ENCODE measurements around the gene KLHL29. TPM values are rescaled to one million over a fixed set of nuclear protein-coding genes. Genes with fewer than 3 reads are reported as not detected.

The KLHL29 gene
- total and polyA plus RNA-seq, 7 experiments from 2014 or later: 0.59 to 6.5 (median 5.6) TPM

- intact Hi-C loops (cut with micrococcal nuclease): no loop called here
- POLR2A ChIA-PET: no interaction called here
- Histone ChIP-seq H3K4me1 (ENCODE audit: control insufficient read depth in 2 of 2, insufficient read depth in 2 of 2, low read length in 2 of 2) (no peaks in the 10 kb centered on the region), H3K4me3 (ENCODE audit: low read length) (no peak overlapping the region), H3K9me3 (ENCODE audit: control insufficient read depth in 2 of 3, low read length in 3 of 3) (no peaks in the 10 kb centered on the region), H3K27me3 (ENCODE audit: control insufficient read depth in 2 of 2, insufficient read depth in 2 of 2, low read length in 2 of 2) (no peaks in the 10 kb centered on the region), H3K27ac (ENCODE audit: low read depth, low read length) (no peak overlapping the region), H3K36me3 (ENCODE audit: control insufficient read depth in 2 of 3, insufficient read depth in 3 of 3, low read length in 3 of 3) (no peaks in the 10 kb centered on the region)
- peaks cover 0 to 10% (median 0%) of the 10 kb centered on the region in 7 donors for H3K4me1 Mint-ChIP-seq
- CTCF ChIA-PET: no interaction called here
- peaks cover 0 to 17% (median 7%) of the 10 kb centered on the region in 5 donors for H3K27me3 Mint-ChIP-seq
- no peak overlapping the region for H3K27ac Mint-ChIP-seq
- no peak for DNase-seq
- peaks cover 0 to 4% (median 0%) of the 10 kb centered on the region in 5 donors for H3K36me3 Mint-ChIP-seq
- peaks cover 0 to 3% (median 0%) of the 10 kb centered on the region in 11 donors for H3K9me3 Mint-ChIP-seq
- no peak for ATAC-seq
- H3K4me3 Mint-ChIP-seq: no peak overlapping the region
Observed at GRCh38 chr2:23478087-23478932, 93.3 kb downstream of the KLHL29 start.

- Mint-ChIP-seq H3K4me1 (peaks cover 0 to 15% (median 0%) of the 10 kb centered on the region in 7 donors), H3K36me3 (peaks cover 0 to 4% (median 0%) of the 10 kb centered on the region in 5 donors), H3K4me3 (no peak overlapping the region), H3K27ac (no peak overlapping the region), H3K27me3 (peaks cover 0 to 12% (median 9%) of the 10 kb centered on the region in 5 donors), H3K9me3 (no peaks in the 10 kb centered on the region)
- POLR2A ChIA-PET: no interaction called here
- no peak for DNase-seq
- intact Hi-C loops (cut with micrococcal nuclease): no loop called here
- no peak for ATAC-seq
- Histone ChIP-seq H3K4me1 (ENCODE audit: control insufficient read depth in 2 of 2, insufficient read depth in 2 of 2, low read length in 2 of 2) (no peaks in the 10 kb centered on the region), H3K27me3 (ENCODE audit: control insufficient read depth in 2 of 2, insufficient read depth in 2 of 2, low read length in 2 of 2) (no peaks in the 10 kb centered on the region), H3K36me3 (ENCODE audit: control insufficient read depth in 2 of 3, insufficient read depth in 3 of 3, low read length in 3 of 3) (no peaks in the 10 kb centered on the region), H3K4me3 (ENCODE audit: low read length) (no peak overlapping the region), H3K27ac (ENCODE audit: low read depth, low read length) (no peak overlapping the region), H3K9me3 (ENCODE audit: control insufficient read depth in 2 of 3, low read length in 3 of 3) (no peaks in the 10 kb centered on the region)
- CTCF ChIA-PET: no interaction called here
Observed at GRCh38 chr2:23478933-23479683, 94.1 kb downstream of the KLHL29 start.

- Histone ChIP-seq H3K27me3 (ENCODE audit: control insufficient read depth in 2 of 2, insufficient read depth in 2 of 2, low read length in 2 of 2) (no peaks in the 10 kb centered on the region), H3K9me3 (ENCODE audit: control insufficient read depth in 2 of 3, low read length in 3 of 3) (no peaks in the 10 kb centered on the region), H3K27ac (ENCODE audit: low read depth, low read length) (no peak overlapping the region), H3K4me1 (ENCODE audit: control insufficient read depth in 2 of 2, insufficient read depth in 2 of 2, low read length in 2 of 2) (no peaks in the 10 kb centered on the region), H3K36me3 (ENCODE audit: control insufficient read depth in 2 of 3, insufficient read depth in 3 of 3, low read length in 3 of 3) (no peaks in the 10 kb centered on the region), H3K4me3 (ENCODE audit: low read length) (no peak overlapping the region)
- ATAC-seq (no peak), DNase-seq (no peak)
- Mint-ChIP-seq H3K27ac (peak overlapping the region in 1 of 9 donors; percentile 63), H3K36me3 (peaks cover 0 to 7% (median 1%) of the 10 kb centered on the region in 5 donors), H3K27me3 (peaks cover 0 to 17% (median 10%) of the 10 kb centered on the region in 5 donors), H3K9me3 (peaks cover 0 to 4% (median 0%) of the 10 kb centered on the region in 11 donors), H3K4me1 (peaks cover 0 to 14% (median 0%) of the 10 kb centered on the region in 7 donors), H3K4me3 (no peak overlapping the region)
- CTCF ChIA-PET: no interaction called here
- intact Hi-C loops (cut with micrococcal nuclease): no loop called here
- POLR2A ChIA-PET: no interaction called here
Observed at GRCh38 chr2:23480957-23481797, 96.2 kb downstream of the KLHL29 start.

GRCh38 chr2:23482188-23482587 is 97.2 kb downstream of the KLHL29 start:
- H3K9me3 Mint-ChIP-seq: peaks cover 0 to 4% (median 0%) of the 10 kb centered on the region in 11 donors
- peaks cover 0 to 17% (median 12%) of the 10 kb centered on the region in 5 donors for H3K27me3 Mint-ChIP-seq
- no peaks in the 10 kb centered on the region for H3K4me1 ChIP-seq (ENCODE audit: control insufficient read depth in 2 of 2, insufficient read depth in 2 of 2, low read length in 2 of 2)
- H3K27ac ChIP-seq (ENCODE audit: low read depth, low read length): no peak overlapping the region
- DNase-seq (no peak), ATAC-seq (no peak)
- no peaks in the 10 kb centered on the region for H3K36me3 ChIP-seq (ENCODE audit: control insufficient read depth in 2 of 3, insufficient read depth in 3 of 3, low read length in 3 of 3)
- peaks cover 0 to 17% (median 0%) of the 10 kb centered on the region in 7 donors for H3K4me1 Mint-ChIP-seq
- ChIA-PET POLR2A (no interaction called here), CTCF (no interaction called here)
- no peaks in the 10 kb centered on the region for H3K27me3 ChIP-seq (ENCODE audit: control insufficient read depth in 2 of 2, insufficient read depth in 2 of 2, low read length in 2 of 2)
- H3K36me3 Mint-ChIP-seq: peaks cover 0 to 7% (median 1%) of the 10 kb centered on the region in 5 donors
- peak overlapping the region in 1 of 9 donors; percentile 36 for H3K27ac Mint-ChIP-seq
- H3K4me3 Mint-ChIP-seq: no peak overlapping the region
- H3K9me3 ChIP-seq (ENCODE audit: control insufficient read depth in 2 of 3, low read length in 3 of 3): no peaks in the 10 kb centered on the region
- intact Hi-C loops (cut with micrococcal nuclease): no loop called here
- H3K4me3 ChIP-seq (ENCODE audit: low read length): no peak overlapping the region

- intact Hi-C loops (cut with micrococcal nuclease): no loop called here
- Histone ChIP-seq H3K4me3 (ENCODE audit: low read length) (no peak overlapping the region), H3K4me1 (ENCODE audit: control insufficient read depth in 2 of 2, insufficient read depth in 2 of 2, low read length in 2 of 2) (no peaks in the 10 kb centered on the region), H3K27me3 (ENCODE audit: control insufficient read depth in 2 of 2, insufficient read depth in 2 of 2, low read length in 2 of 2) (no peaks in the 10 kb centered on the region), H3K27ac (ENCODE audit: low read depth, low read length) (no peak overlapping the region), H3K36me3 (ENCODE audit: control insufficient read depth in 2 of 3, insufficient read depth in 3 of 3, low read length in 3 of 3) (no peaks in the 10 kb centered on the region), H3K9me3 (ENCODE audit: control insufficient read depth in 2 of 3, low read length in 3 of 3) (no peaks in the 10 kb centered on the region)
- Mint-ChIP-seq H3K27ac (no peak overlapping the region), H3K36me3 (peaks cover 0 to 7% (median 1%) of the 10 kb centered on the region in 5 donors), H3K4me1 (peaks cover 0 to 21% (median 0%) of the 10 kb centered on the region in 7 donors), H3K27me3 (peaks cover 0 to 17% (median 12%) of the 10 kb centered on the region in 5 donors), H3K4me3 (no peak overlapping the region), H3K9me3 (peaks cover 0 to 4% (median 0%) of the 10 kb centered on the region in 11 donors)
- ATAC-seq: no peak
- ChIA-PET CTCF (no interaction called here), POLR2A (no interaction called here)
- DNase-seq: no peak
Observed at GRCh38 chr2:23482607-23483006, 97.6 kb downstream of the KLHL29 start.

GRCh38 chr2:23483791-23484190 is 98.8 kb downstream of the KLHL29 start:
- H3K27me3 ChIP-seq (ENCODE audit: control insufficient read depth in 2 of 2, insufficient read depth in 2 of 2, low read length in 2 of 2): no peaks in the 10 kb centered on the region
- peak overlapping the region in 1 of 9 donors; percentile 41 for H3K27ac Mint-ChIP-seq
- no peak overlapping the region for H3K4me3 Mint-ChIP-seq
- ChIA-PET POLR2A (no interaction called here), CTCF (no interaction called here)
- H3K27me3 Mint-ChIP-seq: peaks cover 0 to 20% (median 12%) of the 10 kb centered on the region in 5 donors
- H3K36me3 ChIP-seq (ENCODE audit: control insufficient read depth in 2 of 3, insufficient read depth in 3 of 3, low read length in 3 of 3): no peaks in the 10 kb centered on the region
- no peak overlapping the region for H3K4me3 ChIP-seq (ENCODE audit: low read length)
- DNase-seq: no peak
- peaks cover 0 to 33% (median 0%) of the 10 kb centered on the region in 7 donors for H3K4me1 Mint-ChIP-seq
- no peak overlapping the region for H3K27ac ChIP-seq (ENCODE audit: low read depth, low read length)
- intact Hi-C loops (cut with micrococcal nuclease): no loop called here
- no peak for ATAC-seq
- no peaks in the 10 kb centered on the region for H3K9me3 ChIP-seq (ENCODE audit: control insufficient read depth in 2 of 3, low read length in 3 of 3)
- peaks cover 0 to 7% (median 1%) of the 10 kb centered on the region in 5 donors for H3K36me3 Mint-ChIP-seq
- H3K9me3 Mint-ChIP-seq: peaks cover 0 to 4% (median 0%) of the 10 kb centered on the region in 11 donors
- H3K4me1 ChIP-seq (ENCODE audit: control insufficient read depth in 2 of 2, insufficient read depth in 2 of 2, low read length in 2 of 2): no peaks in the 10 kb centered on the region

All from naive thymus-derived CD4-positive, alpha-beta T cell (primary cell).